Stimulated activated naive CD8-positive, alpha-beta T cell treated with anti-CD3 and anti-CD28 coated beads, Interleukin-15, amount 100 ng/mL, for 72 hours (primary cell): ENCODE results near the gene HRH3.

Experiments used
- ATAC-seq: fragments of 150-1000 bp; cut with Tn5 transposase; 2 replicates; pipeline ENCODE4 v1.10.0; 2021; ENCODE audit warnings: mild to moderate bottlenecking, moderate library complexity
- DNase-seq, 2 donors: peaks; one replicate each; pipeline ENCODE4 v3.0.0; 2021 to 2022
- H3K27ac Mint-ChIP-seq, 2 donors: one replicate each; pipeline ENCODE4 v1.8.0; 2022; ENCODE audit warnings: mild to moderate bottlenecking in 2 of 2, mixed read lengths in 2 of 2, moderate library complexity in 2 of 2
- H3K27me3 Mint-ChIP-seq: one replicate; pipeline ENCODE4 v1.8.0; 2022; ENCODE audit warnings: mixed read lengths
- H3K4me1 Mint-ChIP-seq: one replicate; pipeline ENCODE4 v1.8.0; 2022; ENCODE audit warnings: mild to moderate bottlenecking, mixed read lengths
- H3K4me3 Mint-ChIP-seq, 2 donors: one replicate each; pipeline ENCODE4 v1.8.0; 2022; ENCODE audit warnings: mild to moderate bottlenecking in 2 of 2, mixed read lengths in 2 of 2, moderate library complexity in 1 of 2
- H3K9me3 Mint-ChIP-seq, 2 donors: one replicate each; pipeline ENCODE4 v1.8.0; 2022; ENCODE audit warnings: mixed read lengths in 2 of 2

HRH3 gene

GRCh38 chr20:62219992-62220665 is at the start of gene HRH3:
Gene HRH3, minus strand, starts transcription at chr20:62220278. Its CDS starts 308 bp downstream, at chr20:62219970.
- no peaks in the 10 kb centered on the region for H3K9me3 Mint-ChIP-seq
- H3K27me3 Mint-ChIP-seq = peaks cover 87% of the 10 kb centered on the region
- H3K4me3 Mint-ChIP-seq = peak within 1 kb of the TSS; percentile 31 to 69
- peaks cover 17% of the 10 kb centered on the region for H3K4me1 Mint-ChIP-seq
- H3K27ac Mint-ChIP-seq = no peak within 1 kb of the TSS
- ATAC-seq = peak; percentile 59
- DNase-seq = peak in 1 of 2 donors; percentile 36

DNA sequence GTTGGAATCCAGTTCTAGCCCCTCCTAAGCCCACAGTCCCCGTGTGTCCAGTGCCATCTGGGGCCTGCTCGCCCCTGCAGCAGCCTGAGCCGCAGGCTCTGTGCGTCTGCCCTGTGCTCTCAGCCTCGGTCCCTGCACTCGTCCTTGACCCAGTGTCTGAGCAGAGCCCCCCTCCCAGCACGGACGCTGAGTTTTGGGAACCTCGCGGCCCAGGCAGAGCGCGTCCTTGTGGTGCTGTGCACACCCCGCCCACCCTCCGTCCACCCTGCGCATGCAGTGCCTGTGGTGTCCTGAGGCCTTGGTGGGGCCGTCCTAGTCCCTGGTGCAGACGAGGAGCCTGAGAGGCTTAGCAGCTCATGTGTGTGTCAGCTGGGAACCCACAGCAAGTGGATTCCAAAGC is 49.8 kb upstream of the HRH3 start:
- no peak for DNase-seq
- no peak for ATAC-seq
- Mint-ChIP-seq H3K4me1 (no peaks in the 10 kb centered on the region), H3K27me3 (no peaks in the 10 kb centered on the region), H3K4me3 (no peak overlapping the region), H3K27ac (peak overlapping the region in 1 of 2 donors; percentile 48), H3K9me3 (no peaks in the 10 kb centered on the region)

- Mint-ChIP-seq H3K9me3 (no peaks in the 10 kb centered on the region), H3K27me3 (no peaks in the 10 kb centered on the region), H3K4me1 (no peaks in the 10 kb centered on the region), H3K4me3 (no peak overlapping the region), H3K27ac (peak overlapping the region in 1 of 2 donors; percentile 49)
- ATAC-seq (no peak), DNase-seq (no peak)
These were observed 49.3 kb upstream of the HRH3 start for GRCh38 chr20:62269378-62269777.

GRCh38 chr20:62268228-62268900 is 48.3 kb upstream of the HRH3 start:
- Mint-ChIP-seq H3K9me3 (no peaks in the 10 kb centered on the region), H3K4me1 (no peaks in the 10 kb centered on the region), H3K27ac (no peak overlapping the region), H3K4me3 (no peak overlapping the region), H3K27me3 (no peaks in the 10 kb centered on the region)
- no peak for DNase-seq
- ATAC-seq = no peak

DNA sequence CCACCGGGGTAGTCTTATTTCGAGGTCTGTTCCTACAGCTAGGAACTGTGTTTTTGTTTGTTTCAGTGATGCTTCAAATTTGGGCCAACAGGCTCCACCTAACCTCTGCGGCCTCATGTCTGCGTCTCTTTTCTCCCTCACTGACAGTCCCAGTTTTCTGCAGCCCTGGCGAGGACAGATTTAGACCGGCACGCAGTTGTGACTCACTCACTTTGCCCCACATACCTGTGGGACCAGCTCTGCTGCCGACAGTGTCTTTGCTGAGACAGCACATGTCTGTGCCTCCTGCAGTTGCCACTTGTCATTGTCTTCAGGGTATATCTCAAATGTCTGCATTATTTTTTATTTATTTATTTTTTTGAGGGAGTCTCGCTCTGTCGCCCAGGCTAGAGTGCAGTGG is 47.5 kb upstream of the HRH3 start:
- no peak for DNase-seq
- H3K27me3 Mint-ChIP-seq = no peaks in the 10 kb centered on the region
- H3K27ac Mint-ChIP-seq = no peak overlapping the region
- H3K9me3 Mint-ChIP-seq = no peaks in the 10 kb centered on the region
- no peaks in the 10 kb centered on the region for H3K4me1 Mint-ChIP-seq
- H3K4me3 Mint-ChIP-seq = no peak overlapping the region
- ATAC-seq = no peak

DNA sequence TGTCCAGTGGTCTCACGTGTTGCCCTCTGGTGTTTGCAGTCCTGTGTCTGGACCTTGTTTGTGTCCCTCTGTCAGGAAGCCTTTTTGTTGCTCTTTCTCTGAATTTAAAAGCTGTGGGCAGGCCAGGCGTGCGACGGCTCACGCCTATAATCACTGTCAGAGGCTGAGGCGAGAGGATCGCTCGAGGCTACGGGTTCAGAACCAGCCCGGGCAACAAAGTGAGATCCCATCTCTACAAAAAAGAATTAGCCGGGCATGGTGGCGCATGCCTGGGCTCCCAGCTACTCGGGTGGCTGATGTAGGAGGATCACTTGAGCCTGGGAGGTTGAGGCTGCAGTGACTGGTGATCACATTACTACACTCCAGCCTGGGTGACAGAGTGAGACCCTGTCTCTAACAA is 46.8 kb upstream of the HRH3 start:
- H3K9me3 Mint-ChIP-seq = no peaks in the 10 kb centered on the region
- no peaks in the 10 kb centered on the region for H3K4me1 Mint-ChIP-seq
- H3K27me3 Mint-ChIP-seq = no peaks in the 10 kb centered on the region
- ATAC-seq (no peak), DNase-seq (no peak)
- no peak overlapping the region for H3K27ac Mint-ChIP-seq
- no peak overlapping the region for H3K4me3 Mint-ChIP-seq

GRCh38 chr20:62266340-62266739 is 46.3 kb upstream of the HRH3 start:
- ATAC-seq (no peak), DNase-seq (no peak)
- Mint-ChIP-seq H3K9me3 (no peaks in the 10 kb centered on the region), H3K27ac (no peak overlapping the region), H3K4me3 (no peak overlapping the region), H3K4me1 (no peaks in the 10 kb centered on the region), H3K27me3 (no peaks in the 10 kb centered on the region)

- Mint-ChIP-seq H3K27ac (no peak overlapping the region), H3K4me3 (no peak overlapping the region), H3K9me3 (no peaks in the 10 kb centered on the region), H3K4me1 (no peaks in the 10 kb centered on the region), H3K27me3 (no peaks in the 10 kb centered on the region)
- DNase-seq (no peak), ATAC-seq (no peak)
These were observed 45.3 kb upstream of the HRH3 start for GRCh38 chr20:62265365-62265764.

GRCh38 chr20:62263396-62263795 is 43.3 kb upstream of the HRH3 start:
- H3K9me3 Mint-ChIP-seq = no peaks in the 10 kb centered on the region
- no peaks in the 10 kb centered on the region for H3K27me3 Mint-ChIP-seq
- H3K4me1 Mint-ChIP-seq = no peaks in the 10 kb centered on the region
- H3K27ac Mint-ChIP-seq = no peak overlapping the region
- H3K4me3 Mint-ChIP-seq = no peak overlapping the region
- ATAC-seq (no peak), DNase-seq (no peak)

DNA sequence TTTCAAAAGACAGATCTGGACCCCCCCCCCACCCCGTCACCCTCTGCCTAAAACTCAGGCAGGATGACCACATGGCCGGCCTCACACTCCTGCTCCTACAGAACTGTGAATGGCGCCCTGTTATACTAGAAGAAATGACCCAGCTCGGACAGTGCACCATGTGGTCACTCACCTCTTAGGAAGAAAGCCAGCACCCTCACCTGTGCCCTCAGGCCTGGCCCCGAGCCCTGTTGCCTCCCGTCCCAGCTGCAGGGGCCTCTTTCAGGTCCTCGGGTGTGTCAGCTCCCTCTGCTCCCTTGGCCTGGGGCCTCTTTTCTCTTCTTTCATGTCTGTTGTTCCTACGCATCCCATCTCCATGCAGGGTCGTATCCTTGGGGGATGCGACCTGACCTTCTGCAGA is 42.0 kb upstream of the HRH3 start:
- no peaks in the 10 kb centered on the region for H3K9me3 Mint-ChIP-seq
- peak overlapping the region in 1 of 2 donors; percentile 23 for H3K27ac Mint-ChIP-seq
- H3K27me3 Mint-ChIP-seq = no peaks in the 10 kb centered on the region
- H3K4me3 Mint-ChIP-seq = no peak overlapping the region
- H3K4me1 Mint-ChIP-seq = no peaks in the 10 kb centered on the region
- ATAC-seq (no peak), DNase-seq (no peak)

GRCh38 chr20:62259294-62259565 is 39.2 kb upstream of the HRH3 start:
- ATAC-seq (no peak), DNase-seq (no peak)
- H3K9me3 Mint-ChIP-seq = no peaks in the 10 kb centered on the region
- no peaks in the 10 kb centered on the region for H3K4me1 Mint-ChIP-seq
- H3K27ac Mint-ChIP-seq = no peak overlapping the region
- no peaks in the 10 kb centered on the region for H3K27me3 Mint-ChIP-seq
- H3K4me3 Mint-ChIP-seq = no peak overlapping the region

- no peak overlapping the region for H3K4me3 Mint-ChIP-seq
- H3K9me3 Mint-ChIP-seq = no peaks in the 10 kb centered on the region
- no peaks in the 10 kb centered on the region for H3K27me3 Mint-ChIP-seq
- H3K4me1 Mint-ChIP-seq = no peaks in the 10 kb centered on the region
- DNase-seq = no peak
- H3K27ac Mint-ChIP-seq = no peak overlapping the region
- ATAC-seq = no peak
These were observed 38.6 kb upstream of the HRH3 start for GRCh38 chr20:62258499-62259293.

DNA sequence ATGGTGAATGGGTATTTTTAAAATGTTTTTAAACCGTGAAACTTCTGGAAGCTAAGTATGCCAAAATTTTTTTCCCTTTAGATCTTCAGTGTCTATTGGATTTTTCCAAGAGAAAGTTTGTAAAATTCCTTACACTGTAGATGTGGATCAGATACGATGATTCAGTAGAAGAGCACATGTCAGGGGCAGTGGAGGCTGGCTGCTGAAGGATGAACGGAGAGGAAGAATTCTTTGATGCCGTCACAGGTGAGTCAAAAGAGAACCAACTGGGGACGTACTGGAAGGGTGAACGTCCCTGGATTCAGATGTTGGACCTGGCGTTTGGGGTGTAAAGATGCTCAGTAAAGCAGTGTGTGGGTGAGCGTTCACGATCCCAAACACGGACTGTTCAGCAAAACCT is 35.9 kb upstream of the HRH3 start:
- Mint-ChIP-seq H3K4me3 (no peak overlapping the region), H3K9me3 (no peaks in the 10 kb centered on the region), H3K27ac (no peak overlapping the region), H3K27me3 (no peaks in the 10 kb centered on the region), H3K4me1 (peaks cover 11% of the 10 kb centered on the region)
- no peak for ATAC-seq
- no peak for DNase-seq

GRCh38 chr20:62254021-62254724 is 34.1 kb upstream of the HRH3 start:
- DNase-seq (no peak), ATAC-seq (no peak)
- Mint-ChIP-seq H3K27ac (no peak overlapping the region), H3K9me3 (no peaks in the 10 kb centered on the region), H3K4me3 (no peak overlapping the region), H3K27me3 (no peaks in the 10 kb centered on the region), H3K4me1 (peaks cover 20% of the 10 kb centered on the region)

DNA sequence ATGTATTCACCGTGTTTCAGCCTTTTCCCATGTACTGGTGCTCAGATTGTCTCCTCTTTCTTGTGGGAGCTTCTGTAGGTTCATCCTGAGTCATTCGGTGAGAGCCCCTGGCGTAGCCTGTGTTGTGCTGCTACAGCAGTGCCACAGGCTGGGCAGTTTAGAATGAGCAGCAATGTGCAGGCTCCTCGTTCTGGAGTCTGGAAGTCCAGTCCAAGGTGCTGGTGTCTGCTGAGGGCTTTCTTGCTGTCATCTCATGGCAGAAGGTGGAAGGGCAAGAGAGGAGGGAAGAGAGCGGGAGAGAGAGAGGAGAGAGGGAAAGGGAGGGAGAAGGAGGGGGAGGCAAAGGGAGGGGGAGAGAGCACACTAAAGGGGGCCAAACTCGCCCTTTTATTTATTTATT is 33.3 kb upstream of the HRH3 start:
- Mint-ChIP-seq H3K27ac (peak overlapping the region; percentile 8 to 62), H3K4me3 (no peak overlapping the region), H3K9me3 (no peaks in the 10 kb centered on the region), H3K4me1 (peaks cover 20% of the 10 kb centered on the region), H3K27me3 (no peaks in the 10 kb centered on the region)
- DNase-seq = no peak
- ATAC-seq = no peak
